Uterus (tissue), 4 donors: ENCODE data around the gene POLR3K. TPM values are rescaled to one million over a fixed set of nuclear protein-coding genes. Genes with fewer than 3 reads are reported as not detected.
A peak's percentile ranks its signal among the peaks of the same experiment; 100 is the strongest.

Experiments
- DNase-seq, 2 donors: peaks; one replicate each; pipeline ENCODE4 v3.0.0-alpha.2; 2019 to 2020
- H3K27ac ChIP-seq, 2 donors: fragments of 200-600 bp; sonication (generic); 1 replicate in 1 of 2; 2 replicates in 1 of 2; pipeline ENCODE4 v1.5.1; 2016 to 2018
- H3K27me3 ChIP-seq, 2 donors: fragments of 200-600 bp; sonication (generic); one replicate each; pipeline ENCODE4 v1.5.1; 2018 to 2019; ENCODE audit warnings: control low read depth in 1 of 2
- H3K36me3 ChIP-seq, 2 donors: fragments of 200-600 bp; sonication (generic); one replicate each; pipeline ENCODE4 v1.5.1; 2019; ENCODE audit warnings: control low read depth in 1 of 2
- H3K4me1 ChIP-seq, 2 donors: fragments of 200-600 bp; sonication (generic); one replicate each; pipeline ENCODE4 v1.5.1; 2018 to 2019; ENCODE audit warnings: control low read depth in 1 of 2
- H3K4me3 ChIP-seq, 2 donors: fragments of 200-600 bp; sonication (generic); 1 replicate in 1 of 2; 2 replicates in 1 of 2; pipeline ENCODE4 v1.5.1; 2018 to 2019; ENCODE audit warnings: mild to moderate bottlenecking in 1 of 2
- H3K9me3 ChIP-seq, 2 donors: fragments of 200-600 bp; sonication (generic); one replicate each; pipeline ENCODE4 v1.5.1; 2019; ENCODE audit warnings: control low read depth in 1 of 2
- POLR2A ChIP-seq, 2 donors: fragments of 450-650 bp; IDR thresholded peaks; one replicate each; pipeline ENCODE4 v1.6.1; 2016; ENCODE audit warnings: antibody characterized with exemption in 2 of 2, mild to moderate bottlenecking in 1 of 2, moderate library complexity in 1 of 2
- intact Hi-C: fragments of 100-400 bp; cut with DNase I; formaldehyde crosslinking; loops from one replicate; pipeline ENCODE4 v1.15.1; 2023; ENCODE audit warnings: low total_unique reads
- total RNA-seq, 4 donors: library from RNA; depleted of rRNA in 3 of 4; stranded (reverse); fragments of >200 nt in 3 of 4; gene quantifications; one replicate each; pipeline versions ENCODE4 v1.1.0 to v1.2.4, GENCODE V29; 2014 to 2023
- TF ChIP-seq, protein P1 (sequence below), 4 experiments: fragments of 200-600 bp in 2 of 4; fragments of 450-650 bp in 2 of 4; sonication (generic) in 2 of 4; IDR thresholded peaks; one replicate each; pipeline ENCODE4 v1.5.1; 2016 to 2019; ENCODE audit warnings: antibody characterized with exemption in 4 of 4, mild to moderate bottlenecking in 2 of 4, moderate library complexity in 1 of 4
- donor health status: DM: yes; HTN: yes; CAD: no.

The POLR3K gene
- total RNA-seq, 4 donors from 2014 or later: 0.51 to 12.3 (median 4.0) TPM

DNA sequence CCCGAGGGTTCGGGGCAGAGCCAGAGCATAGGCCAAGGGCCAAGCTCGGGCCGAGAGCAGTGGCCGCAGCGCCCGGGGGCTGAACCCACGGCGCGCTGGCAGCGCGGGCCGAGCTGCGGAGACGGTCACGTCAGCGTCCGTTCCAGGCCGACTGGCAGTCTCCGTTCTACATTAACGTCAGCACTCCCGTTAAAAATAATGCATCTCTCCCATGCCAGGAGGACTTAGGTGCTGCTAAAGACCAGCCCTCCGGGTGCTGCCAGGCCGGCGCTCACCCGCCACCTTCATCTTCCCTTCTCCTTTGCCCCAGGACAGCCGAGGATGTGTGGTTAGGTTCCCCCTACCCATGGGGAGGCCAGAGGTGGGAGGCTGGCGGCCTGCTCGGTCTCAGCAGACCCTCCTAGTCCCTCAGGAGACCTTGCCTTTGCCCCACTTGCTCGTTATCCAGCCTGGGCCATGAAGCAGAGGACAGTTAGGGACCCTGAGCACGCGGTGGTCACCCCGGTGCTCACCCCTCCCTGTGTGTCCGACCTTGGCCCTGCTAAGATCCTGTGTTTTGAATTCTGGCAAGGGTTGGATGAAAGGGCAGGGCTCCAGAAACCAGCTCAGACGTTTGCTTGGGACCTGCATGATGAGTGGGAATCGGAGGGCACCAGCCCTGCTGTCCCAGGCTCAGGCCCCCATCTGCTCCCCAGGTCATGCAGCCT lies 25.2 kb upstream of the POLR3K start:
- no peaks in the 10 kb centered on the region for H3K27me3 ChIP-seq
- TF ChIP-seq, protein P1, sequence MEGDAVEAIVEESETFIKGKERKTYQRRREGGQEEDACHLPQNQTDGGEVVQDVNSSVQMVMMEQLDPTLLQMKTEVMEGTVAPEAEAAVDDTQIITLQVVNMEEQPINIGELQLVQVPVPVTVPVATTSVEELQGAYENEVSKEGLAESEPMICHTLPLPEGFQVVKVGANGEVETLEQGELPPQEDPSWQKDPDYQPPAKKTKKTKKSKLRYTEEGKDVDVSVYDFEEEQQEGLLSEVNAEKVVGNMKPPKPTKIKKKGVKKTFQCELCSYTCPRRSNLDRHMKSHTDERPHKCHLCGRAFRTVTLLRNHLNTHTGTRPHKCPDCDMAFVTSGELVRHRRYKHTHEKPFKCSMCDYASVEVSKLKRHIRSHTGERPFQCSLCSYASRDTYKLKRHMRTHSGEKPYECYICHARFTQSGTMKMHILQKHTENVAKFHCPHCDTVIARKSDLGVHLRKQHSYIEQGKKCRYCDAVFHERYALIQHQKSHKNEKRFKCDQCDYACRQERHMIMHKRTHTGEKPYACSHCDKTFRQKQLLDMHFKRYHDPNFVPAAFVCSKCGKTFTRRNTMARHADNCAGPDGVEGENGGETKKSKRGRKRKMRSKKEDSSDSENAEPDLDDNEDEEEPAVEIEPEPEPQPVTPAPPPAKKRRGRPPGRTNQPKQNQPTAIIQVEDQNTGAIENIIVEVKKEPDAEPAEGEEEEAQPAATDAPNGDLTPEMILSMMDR (IDR thresholded peaks at IDR 0.05): no peak
- TF ChIP-seq POLR2A (IDR thresholded peaks at IDR 0.05): no peak
- H3K27ac ChIP-seq: peak overlapping the region; percentile 90 to 93
- peak in 1 of 2 donors; percentile 49 for DNase-seq
- H3K4me3 ChIP-seq: peak overlapping the region; percentile 65 to 81
- H3K4me1 ChIP-seq: peaks cover 5 to 29% of the 10 kb centered on the region in 2 donors
- intact Hi-C loops: no loop called here
- H3K36me3 ChIP-seq: no peaks in the 10 kb centered on the region
- no peaks in the 10 kb centered on the region for H3K9me3 ChIP-seq

DNA sequence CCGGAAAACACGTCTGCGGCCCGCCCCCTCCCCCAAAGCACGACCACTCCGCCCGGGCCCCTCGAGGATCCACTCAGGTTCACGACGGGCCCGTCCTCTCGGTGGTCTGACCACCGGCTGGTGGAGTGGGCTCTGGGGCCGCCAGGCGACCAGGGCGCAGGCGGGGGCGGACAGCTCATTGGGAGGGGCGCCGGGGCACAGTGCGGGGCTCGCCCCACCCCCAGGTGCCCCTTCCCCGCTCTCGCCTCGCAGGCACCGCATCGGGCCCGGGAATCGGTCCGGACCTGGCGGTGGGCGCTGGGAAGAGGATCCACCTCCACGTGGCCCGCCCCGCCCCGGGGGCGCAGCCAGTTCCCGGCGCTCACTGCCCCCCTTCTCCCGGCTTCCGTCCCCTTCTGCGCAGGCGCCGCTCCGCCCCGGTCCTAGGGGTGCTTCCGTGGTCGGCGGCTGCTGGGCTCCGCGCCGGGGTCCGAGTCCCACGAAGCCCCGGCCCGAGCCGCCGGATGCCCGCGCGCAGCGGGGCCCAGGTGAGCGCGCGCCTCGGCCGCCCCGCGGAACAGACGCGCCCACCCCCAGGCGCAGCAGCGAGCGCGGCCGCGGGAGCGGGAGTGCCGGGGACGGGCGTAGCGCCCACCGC lies 24.5 kb upstream of the POLR3K start, which contains the start of gene MPG:
Gene MPG, plus strand, starts transcription at position 419 of the 637 bp plus-strand sequence. Its CDS starts 85 bp downstream, at position 504.
- TF ChIP-seq, protein P1 (IDR thresholded peaks at IDR 0.05): no peak
- TF ChIP-seq POLR2A (IDR thresholded peaks at IDR 0.05): peak; percentile 70 to 91
- no peaks in the 10 kb centered on the region for H3K27me3 ChIP-seq
- H3K9me3 ChIP-seq: no peaks in the 10 kb centered on the region
- H3K4me3 ChIP-seq: peak within 1 kb of the TSS; percentile 65 to 81
- intact Hi-C loops: no loop called here
- no peaks in the 10 kb centered on the region for H3K36me3 ChIP-seq
- peak within 1 kb of the TSS; percentile 90 to 93 for H3K27ac ChIP-seq
- peak; percentile 86 to 92 for DNase-seq
- H3K4me1 ChIP-seq: peaks cover 5 to 29% of the 10 kb centered on the region in 2 donors

DNA sequence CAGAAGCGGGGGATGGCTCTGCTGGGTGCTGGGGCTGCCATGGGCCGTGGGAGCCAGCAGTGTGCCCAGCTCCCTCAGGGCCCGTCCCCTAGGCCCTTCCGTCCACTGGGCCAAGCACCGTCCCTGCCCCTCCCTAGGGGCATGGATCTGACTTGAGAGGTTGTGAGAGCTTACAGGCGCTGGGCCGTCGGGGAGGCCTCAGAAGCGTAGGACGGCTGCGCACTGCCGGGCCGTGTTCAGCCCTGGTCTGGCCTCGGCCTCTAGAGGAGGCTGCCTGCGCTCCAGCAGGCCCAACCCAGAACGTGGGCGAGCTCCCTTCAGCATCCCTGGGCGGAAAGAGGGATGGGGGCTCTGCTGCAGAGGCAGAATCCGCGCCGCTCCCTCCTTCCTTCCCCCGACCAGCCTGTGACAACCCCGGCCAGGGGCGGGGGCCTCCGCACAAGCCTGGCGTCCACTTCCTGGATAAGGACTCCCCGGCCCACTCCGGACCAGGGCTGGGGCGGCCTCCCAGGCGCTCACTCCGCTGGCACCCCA lies 23.9 kb upstream of the POLR3K start:
- Histone ChIP-seq H3K27ac (peak overlapping the region; percentile 90 to 93), H3K9me3 (no peaks in the 10 kb centered on the region), H3K36me3 (no peaks in the 10 kb centered on the region), H3K27me3 (no peaks in the 10 kb centered on the region), H3K4me1 (peaks cover 5 to 33% of the 10 kb centered on the region in 2 donors), H3K4me3 (peak overlapping the region; percentile 65 to 81)
- intact Hi-C loops: no loop called here
- peak; percentile 54 to 64 for DNase-seq
- TF ChIP-seq POLR2A (IDR thresholded peaks at IDR 0.05): no peak
- TF ChIP-seq, protein P1 (IDR thresholded peaks at IDR 0.05): no peak

DNA sequence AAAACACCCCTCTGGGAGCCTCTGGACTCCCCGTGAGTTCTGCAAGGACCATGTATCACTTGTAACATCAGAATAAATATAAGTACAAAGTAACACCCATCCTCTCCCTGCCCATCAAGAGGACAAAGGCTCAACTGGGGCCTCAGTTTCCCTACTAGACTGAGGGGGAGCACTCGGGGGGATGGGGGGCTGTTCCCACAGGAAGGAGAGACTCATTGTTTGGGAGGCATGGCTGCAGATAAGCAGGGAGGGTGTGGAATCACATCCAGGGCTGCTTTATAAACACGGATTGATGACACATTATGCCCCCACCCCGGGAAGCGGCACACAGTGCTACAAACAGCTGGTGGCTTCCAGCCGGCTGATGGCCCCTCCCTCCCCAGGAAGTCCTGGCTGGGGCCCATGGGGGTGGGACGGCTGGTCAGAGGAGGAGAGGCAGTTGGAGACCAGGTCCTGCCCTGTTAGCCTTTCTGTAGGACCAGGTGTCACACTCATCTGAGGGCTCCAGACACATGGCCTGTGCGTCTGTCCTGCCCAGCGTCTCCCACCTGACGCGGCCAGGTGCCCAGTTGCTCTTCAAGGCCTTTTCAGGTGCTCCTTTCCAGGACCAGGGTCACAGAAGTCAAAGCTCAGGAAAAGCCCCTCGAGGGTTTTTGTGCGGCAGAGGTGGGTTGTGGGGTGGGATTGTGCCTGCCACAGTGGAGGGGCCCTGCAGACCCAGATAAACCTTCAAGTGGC lies 23.3 kb upstream of the POLR3K start:
- TF ChIP-seq POLR2A (IDR thresholded peaks at IDR 0.05): no peak
- TF ChIP-seq, protein P1 (IDR thresholded peaks at IDR 0.05): no peak
- H3K36me3 ChIP-seq: no peaks in the 10 kb centered on the region
- H3K4me1 ChIP-seq: peaks cover 5 to 33% of the 10 kb centered on the region in 2 donors
- DNase-seq: peak; percentile 76 to 85
- no peaks in the 10 kb centered on the region for H3K27me3 ChIP-seq
- intact Hi-C loops: no loop called here
- H3K4me3 ChIP-seq: peak overlapping the region in 1 of 2 donors; percentile 81
- H3K27ac ChIP-seq: peak overlapping the region; percentile 90 to 93
- no peaks in the 10 kb centered on the region for H3K9me3 ChIP-seq
